ENCODE data around the gene DPH6.

DPH6 gene

DNA sequence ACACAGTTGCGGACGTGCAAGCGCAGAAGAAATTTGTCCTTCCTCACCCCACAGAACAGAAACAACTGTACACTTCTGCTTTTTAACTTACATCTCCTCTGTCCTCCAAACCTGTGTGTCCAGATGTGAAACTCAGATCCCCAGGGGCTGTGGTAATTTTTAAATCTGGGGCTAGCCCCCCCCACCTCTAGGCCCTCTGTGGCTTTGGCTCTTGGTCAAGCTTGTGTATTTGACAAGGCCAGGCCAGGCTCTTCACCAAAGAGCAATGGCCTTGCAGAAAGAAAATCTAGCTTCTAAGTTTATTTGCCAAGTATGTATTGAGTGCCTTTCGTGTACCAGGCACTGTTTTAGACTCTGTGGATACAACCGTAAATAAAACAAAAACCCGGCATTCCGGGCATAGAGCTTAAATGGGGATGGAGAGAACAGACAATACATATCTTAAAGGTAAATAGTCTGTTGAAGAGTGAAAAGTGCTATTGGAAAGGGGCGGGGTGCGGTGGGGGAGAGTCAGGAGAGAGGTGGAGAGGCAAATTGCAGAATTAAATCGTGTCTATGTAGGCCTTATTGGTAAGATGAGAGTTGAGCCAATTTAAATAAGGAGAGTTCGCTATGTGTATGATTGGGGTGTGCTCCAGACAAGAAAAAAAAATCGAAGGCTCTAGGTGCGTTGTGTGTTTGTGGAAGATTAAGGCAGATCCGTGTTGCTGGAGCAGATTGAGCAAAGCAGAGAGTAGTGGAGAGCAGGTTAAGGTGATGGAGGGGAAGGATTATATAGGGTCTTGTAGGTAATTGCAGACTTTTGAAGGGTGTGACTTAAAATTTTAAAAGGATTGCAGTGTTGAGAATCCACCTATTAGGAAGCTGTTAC, 781 bp upstream of the DPH6 start:
- Histone ChIP-seq H3K4me3 (ENCODE audit: low read depth, low read length) (peak overlapping the region; percentile 89), H2AFZ (peak overlapping the region; percentile 91), H3K4me1 (no peaks in the 10 kb centered on the region), H3K27me3 (ENCODE audit: control insufficient read depth, insufficient read depth, low read length) (no peaks in the 10 kb centered on the region), H3K4me2 (ENCODE audit: low read length) (peak overlapping the region; percentile 92), H3K9me3 (ENCODE audit: control insufficient read depth, low read length) (no peaks in the 10 kb centered on the region), H3K79me2 (peaks cover 3% of the 10 kb centered on the region), H3K27ac (peak overlapping the region; percentile 96), H3K36me3 (ENCODE audit: control insufficient read depth, insufficient read depth, low read length) (no peaks in the 10 kb centered on the region), H3K9ac (peak overlapping the region; percentile 89)
- TF ChIP-seq, protein P1, sequence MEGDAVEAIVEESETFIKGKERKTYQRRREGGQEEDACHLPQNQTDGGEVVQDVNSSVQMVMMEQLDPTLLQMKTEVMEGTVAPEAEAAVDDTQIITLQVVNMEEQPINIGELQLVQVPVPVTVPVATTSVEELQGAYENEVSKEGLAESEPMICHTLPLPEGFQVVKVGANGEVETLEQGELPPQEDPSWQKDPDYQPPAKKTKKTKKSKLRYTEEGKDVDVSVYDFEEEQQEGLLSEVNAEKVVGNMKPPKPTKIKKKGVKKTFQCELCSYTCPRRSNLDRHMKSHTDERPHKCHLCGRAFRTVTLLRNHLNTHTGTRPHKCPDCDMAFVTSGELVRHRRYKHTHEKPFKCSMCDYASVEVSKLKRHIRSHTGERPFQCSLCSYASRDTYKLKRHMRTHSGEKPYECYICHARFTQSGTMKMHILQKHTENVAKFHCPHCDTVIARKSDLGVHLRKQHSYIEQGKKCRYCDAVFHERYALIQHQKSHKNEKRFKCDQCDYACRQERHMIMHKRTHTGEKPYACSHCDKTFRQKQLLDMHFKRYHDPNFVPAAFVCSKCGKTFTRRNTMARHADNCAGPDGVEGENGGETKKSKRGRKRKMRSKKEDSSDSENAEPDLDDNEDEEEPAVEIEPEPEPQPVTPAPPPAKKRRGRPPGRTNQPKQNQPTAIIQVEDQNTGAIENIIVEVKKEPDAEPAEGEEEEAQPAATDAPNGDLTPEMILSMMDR (IDR thresholded peaks at IDR 0.05), result no peak

DNA sequence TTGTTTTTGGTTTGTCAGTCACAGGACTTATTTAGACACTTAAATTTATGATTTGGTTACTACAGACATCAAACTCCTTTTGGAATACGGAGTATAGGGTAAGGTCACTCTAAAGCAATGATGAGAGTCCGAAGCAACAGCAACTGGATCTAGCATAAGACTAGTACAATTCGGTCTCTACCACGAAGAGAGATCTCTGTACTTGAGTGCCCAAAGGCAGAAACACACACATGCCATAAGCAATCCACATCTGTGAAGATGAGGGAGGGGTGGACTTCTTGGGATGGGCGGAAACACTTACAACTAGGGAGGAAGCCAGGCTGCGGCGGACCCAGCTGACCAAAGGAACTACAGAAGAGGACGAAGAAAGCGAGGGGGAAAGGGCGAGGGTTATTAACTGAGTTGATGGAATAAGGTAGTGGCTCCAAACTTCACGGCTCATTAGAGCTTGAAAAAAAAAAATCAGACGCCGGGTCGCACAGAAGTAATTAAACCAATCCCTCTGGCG, 595 bp downstream of the DPH6 start:
- H3K79me2 ChIP-seq, result peaks cover 3% of the 10 kb centered on the region
- H3K9ac ChIP-seq, result peak overlapping the region; percentile 89
- no peaks in the 10 kb centered on the region for H3K36me3 ChIP-seq (ENCODE audit: control insufficient read depth, insufficient read depth, low read length)
- H3K4me2 ChIP-seq (ENCODE audit: low read length), result peak overlapping the region; percentile 92
- peak overlapping the region; percentile 91 for H2AFZ ChIP-seq
- no peaks in the 10 kb centered on the region for H3K27me3 ChIP-seq (ENCODE audit: control insufficient read depth, insufficient read depth, low read length)
- TF ChIP-seq, protein P1 (IDR thresholded peaks at IDR 0.05), result no peak
- peak overlapping the region; percentile 96 for H3K27ac ChIP-seq
- H3K9me3 ChIP-seq (ENCODE audit: control insufficient read depth, low read length), result no peaks in the 10 kb centered on the region
- no peaks in the 10 kb centered on the region for H3K4me1 ChIP-seq
- H3K4me3 ChIP-seq (ENCODE audit: low read depth, low read length), result peak overlapping the region; percentile 89

DNA sequence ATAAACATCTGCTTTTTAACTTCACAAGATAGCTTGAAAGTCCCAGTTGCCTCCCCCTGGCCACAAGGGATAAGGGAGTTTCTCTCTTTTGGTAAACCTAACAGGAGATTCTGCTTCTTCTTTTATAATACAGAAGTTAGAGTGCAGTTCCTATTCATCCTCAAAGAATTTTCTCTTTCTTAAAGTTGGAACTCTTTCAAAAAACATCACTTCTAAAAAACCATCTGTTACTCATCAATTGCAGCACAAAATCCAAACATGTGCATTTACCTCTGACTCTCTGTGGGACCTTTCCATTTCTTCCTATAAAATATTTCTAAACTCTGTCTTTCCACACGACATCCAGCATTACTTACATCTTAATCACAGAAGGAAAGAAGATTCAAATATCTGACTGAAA, 5.1 kb downstream of the DPH6 start:
- Histone ChIP-seq H2AFZ (no peak overlapping the region), H3K4me2 (ENCODE audit: low read length) (no peak overlapping the region), H3K4me1 (no peaks in the 10 kb centered on the region), H3K4me3 (ENCODE audit: low read depth, low read length) (no peak overlapping the region), H3K9ac (no peak overlapping the region), H3K27me3 (ENCODE audit: control insufficient read depth, insufficient read depth, low read length) (no peaks in the 10 kb centered on the region), H3K9me3 (ENCODE audit: control insufficient read depth, low read length) (no peaks in the 10 kb centered on the region), H3K79me2 (no peaks in the 10 kb centered on the region), H3K27ac (no peak overlapping the region), H3K36me3 (ENCODE audit: control insufficient read depth, insufficient read depth, low read length) (no peaks in the 10 kb centered on the region)
- TF ChIP-seq, protein P1 (IDR thresholded peaks at IDR 0.05), result no peak

DNA sequence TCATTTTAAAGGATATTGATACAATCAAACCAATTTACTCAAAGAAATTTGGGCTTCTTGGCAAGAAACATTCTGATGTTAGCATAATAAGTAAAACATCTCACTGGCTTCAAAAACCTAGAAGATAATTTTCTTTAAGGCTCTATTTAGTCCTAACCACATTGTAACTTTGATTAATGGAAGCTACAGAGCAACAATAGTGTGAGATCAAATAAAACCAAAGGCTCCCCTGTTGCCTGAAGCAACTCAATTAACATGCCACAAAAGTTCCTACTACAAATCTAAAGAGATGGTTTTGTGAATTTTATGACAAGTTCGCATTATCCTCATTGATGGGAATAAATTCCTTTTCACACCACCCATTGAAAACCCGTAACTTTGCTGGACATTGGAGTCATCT, 5.9 kb downstream of the DPH6 start:
- Histone ChIP-seq H3K9ac (no peak overlapping the region), H3K4me3 (ENCODE audit: low read depth, low read length) (no peak overlapping the region), H3K27ac (no peak overlapping the region), H3K4me2 (ENCODE audit: low read length) (no peak overlapping the region), H3K79me2 (no peaks in the 10 kb centered on the region), H3K4me1 (no peaks in the 10 kb centered on the region), H3K9me3 (ENCODE audit: control insufficient read depth, low read length) (no peaks in the 10 kb centered on the region), H3K27me3 (ENCODE audit: control insufficient read depth, insufficient read depth, low read length) (no peaks in the 10 kb centered on the region), H2AFZ (no peak overlapping the region), H3K36me3 (ENCODE audit: control insufficient read depth, insufficient read depth, low read length) (no peaks in the 10 kb centered on the region)
- TF ChIP-seq, protein P1 (IDR thresholded peaks at IDR 0.05), result no peak
